Mesothelial cell of epicardium (in vitro differentiated cells): Measurements from ENCODE around the gene STK36. TPM values are rescaled to one million over a fixed set of nuclear protein-coding genes. Genes with fewer than 3 reads are reported as not detected.

Experiments
- DNase-seq, 2 experiments: peaks; one replicate each; pipeline ENCODE4 v3.0.0; 2021; ENCODE audit warnings: low spot score in 2 of 2; ENCODE audit not compliant: unreplicated experiment in 2 of 2
- H3K27ac Mint-ChIP-seq: 2 replicates; pipeline ENCODE4 v1.8.0; 2021; ENCODE audit warnings: mixed read lengths
- H3K27me3 Mint-ChIP-seq: 2 replicates; pipeline ENCODE4 v1.8.0; 2021; ENCODE audit warnings: low read depth, mixed read lengths
- H3K36me3 Mint-ChIP-seq: 2 replicates; pipeline ENCODE4 v1.8.0; 2021; ENCODE audit warnings: mixed read lengths
- H3K4me1 Mint-ChIP-seq: 2 replicates; pipeline ENCODE4 v1.8.0; 2021; ENCODE audit warnings: mixed read lengths
- H3K4me3 Mint-ChIP-seq: 2 replicates; pipeline ENCODE4 v1.8.0; 2021; ENCODE audit warnings: mild to moderate bottlenecking, moderate library complexity, mixed read lengths
- H3K9me3 Mint-ChIP-seq: 2 replicates; pipeline ENCODE4 v1.8.0; 2021; ENCODE audit warnings: mixed read lengths
- total RNA-seq: library from RNA; stranded (reverse); gene quantifications from 3 replicates; pipeline ENCODE4 v1.2.1, GENCODE V29; 2021
- TF ChIP-seq, protein P1 (sequence below): fragments of 200-600 bp; sonication (generic); IDR thresholded peaks from one replicate; pipeline ENCODE4 v1.5.0; 2021; ENCODE audit warnings: antibody characterized with exemption; ENCODE audit not compliant: unreplicated experiment

The STK36 gene
- total RNA-seq, 1 donor from 2014 or later: 115 TPM

DNA sequence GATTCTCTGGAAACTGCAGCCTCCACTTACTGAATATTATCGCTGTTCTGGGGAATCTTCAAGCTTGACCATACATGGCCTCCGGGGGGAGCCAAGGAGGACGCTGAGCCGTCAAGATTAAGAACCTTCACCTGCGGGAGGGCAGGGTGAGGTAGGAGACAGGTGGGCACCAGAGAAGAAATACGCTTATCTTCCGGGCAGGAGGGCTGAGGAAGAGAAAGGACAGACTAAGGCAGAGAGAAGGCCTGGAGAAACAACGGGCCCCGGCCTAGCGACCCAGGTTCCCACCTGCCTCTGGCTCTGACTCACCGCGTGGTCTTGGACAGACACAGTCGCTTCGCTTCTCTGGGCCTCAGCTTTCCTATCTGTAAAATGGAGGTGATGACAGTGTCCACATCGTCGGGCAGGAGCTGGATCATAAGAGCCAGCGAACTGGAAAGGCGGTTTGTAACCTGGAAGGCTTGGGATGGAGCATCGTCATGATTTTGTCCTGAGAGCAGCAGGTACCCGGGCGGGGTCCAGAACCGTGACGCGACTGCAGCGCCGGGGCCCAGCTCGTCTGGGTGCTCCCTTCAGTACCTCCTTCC lies 13.1 kb upstream of the STK36 start:
- H3K27me3 Mint-ChIP-seq: no peaks in the 10 kb centered on the region
- H3K4me3 Mint-ChIP-seq: peak overlapping the region; percentile 95
- H3K27ac Mint-ChIP-seq: peak overlapping the region; percentile 91
- TF ChIP-seq, protein P1, sequence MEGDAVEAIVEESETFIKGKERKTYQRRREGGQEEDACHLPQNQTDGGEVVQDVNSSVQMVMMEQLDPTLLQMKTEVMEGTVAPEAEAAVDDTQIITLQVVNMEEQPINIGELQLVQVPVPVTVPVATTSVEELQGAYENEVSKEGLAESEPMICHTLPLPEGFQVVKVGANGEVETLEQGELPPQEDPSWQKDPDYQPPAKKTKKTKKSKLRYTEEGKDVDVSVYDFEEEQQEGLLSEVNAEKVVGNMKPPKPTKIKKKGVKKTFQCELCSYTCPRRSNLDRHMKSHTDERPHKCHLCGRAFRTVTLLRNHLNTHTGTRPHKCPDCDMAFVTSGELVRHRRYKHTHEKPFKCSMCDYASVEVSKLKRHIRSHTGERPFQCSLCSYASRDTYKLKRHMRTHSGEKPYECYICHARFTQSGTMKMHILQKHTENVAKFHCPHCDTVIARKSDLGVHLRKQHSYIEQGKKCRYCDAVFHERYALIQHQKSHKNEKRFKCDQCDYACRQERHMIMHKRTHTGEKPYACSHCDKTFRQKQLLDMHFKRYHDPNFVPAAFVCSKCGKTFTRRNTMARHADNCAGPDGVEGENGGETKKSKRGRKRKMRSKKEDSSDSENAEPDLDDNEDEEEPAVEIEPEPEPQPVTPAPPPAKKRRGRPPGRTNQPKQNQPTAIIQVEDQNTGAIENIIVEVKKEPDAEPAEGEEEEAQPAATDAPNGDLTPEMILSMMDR: no peak
- peaks cover 6% of the 10 kb centered on the region for H3K36me3 Mint-ChIP-seq
- H3K9me3 Mint-ChIP-seq: no peaks in the 10 kb centered on the region
- peaks cover 17% of the 10 kb centered on the region for H3K4me1 Mint-ChIP-seq
- no peak for DNase-seq

- H3K9me3 Mint-ChIP-seq: no peaks in the 10 kb centered on the region
- peak; percentile 65 to 82 for DNase-seq
- TF ChIP-seq, protein P1: no peak
- no peaks in the 10 kb centered on the region for H3K27me3 Mint-ChIP-seq
- peak within 1 kb of the TSS; percentile 95 for H3K4me3 Mint-ChIP-seq
- peaks cover 17% of the 10 kb centered on the region for H3K4me1 Mint-ChIP-seq
- H3K36me3 Mint-ChIP-seq: peaks cover 6% of the 10 kb centered on the region
- H3K27ac Mint-ChIP-seq: peak within 1 kb of the TSS; percentile 91
These were observed 12.5 kb upstream of the STK36 start, which contains the start of the genes BCS1L and ZNF142 for GRCh38 chr2:218659258-218659987. TSS of gene BCS1L (plus strand) at chr2:218659683. CDS start at chr2:218660988, 1,305 bp downstream. TSS of gene ZNF142 (minus strand) at chr2:218659623. CDS start at chr2:218656429, 3,194 bp downstream.

DNA sequence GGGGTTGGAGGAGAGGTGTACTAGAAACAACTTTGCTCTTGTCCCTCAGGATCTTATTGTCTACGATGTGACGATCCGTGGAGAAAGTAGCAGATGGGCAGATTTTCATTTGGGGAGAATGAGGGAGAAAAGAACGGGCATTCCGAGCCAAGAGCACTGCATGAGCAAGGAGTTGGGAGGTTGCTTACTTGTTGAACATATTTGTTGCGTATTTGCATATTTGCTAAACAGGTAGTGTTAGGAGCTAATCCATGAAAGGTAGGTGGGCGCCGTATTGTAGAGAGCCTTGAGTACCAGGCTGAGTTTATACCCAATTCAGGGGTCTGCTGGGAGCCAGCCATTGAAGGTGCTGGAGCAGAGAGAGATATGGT lies 11.9 kb upstream of the STK36 start:
- Mint-ChIP-seq H3K27ac (peak overlapping the region; percentile 91), H3K9me3 (no peaks in the 10 kb centered on the region), H3K36me3 (peaks cover 6% of the 10 kb centered on the region), H3K27me3 (no peaks in the 10 kb centered on the region), H3K4me3 (peak overlapping the region; percentile 95), H3K4me1 (peaks cover 17% of the 10 kb centered on the region)
- TF ChIP-seq, protein P1: no peak
- no peak for DNase-seq

DNA sequence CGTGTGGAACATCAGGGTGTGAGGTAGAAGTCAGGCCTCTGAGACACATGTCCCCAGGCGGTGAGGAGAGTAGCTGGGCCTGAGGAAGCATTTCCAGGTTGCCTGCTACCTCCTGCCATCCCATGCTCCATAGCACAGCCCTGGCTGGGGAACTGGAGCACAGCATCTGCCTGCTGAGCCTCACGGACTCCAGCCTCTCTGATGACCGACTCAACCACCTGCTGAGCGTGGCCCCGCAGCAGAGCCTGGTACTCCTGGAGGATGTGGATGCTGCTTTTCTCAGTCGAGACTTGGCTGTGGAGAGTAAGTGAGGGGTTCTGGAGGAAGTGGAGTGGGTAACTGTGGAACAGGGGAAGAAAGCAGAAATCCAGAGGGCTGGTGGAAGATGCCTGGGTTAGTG lies 9.5 kb upstream of the STK36 start:
- Mint-ChIP-seq H3K36me3 (peaks cover 12% of the 10 kb centered on the region), H3K9me3 (no peaks in the 10 kb centered on the region), H3K27ac (no peak overlapping the region), H3K27me3 (no peaks in the 10 kb centered on the region), H3K4me3 (no peak overlapping the region), H3K4me1 (peaks cover 17% of the 10 kb centered on the region)
- TF ChIP-seq, protein P1: no peak
- no peak for DNase-seq

- Mint-ChIP-seq H3K4me1 (peaks cover 17% of the 10 kb centered on the region), H3K27ac (no peak overlapping the region), H3K9me3 (no peaks in the 10 kb centered on the region), H3K27me3 (no peaks in the 10 kb centered on the region), H3K36me3 (peaks cover 14% of the 10 kb centered on the region), H3K4me3 (no peak overlapping the region)
- TF ChIP-seq, protein P1: no peak
- DNase-seq: no peak
These were observed 9.1 kb upstream of the STK36 start for GRCh38 chr2:218662827-218663226.
